Tibial nerve (tissue), 4 donors: ENCODE results near the gene CNGA1.

ENCODE experiments used
- EP300 ChIP-seq, 2 donors: sonication (generic); formaldehyde crosslinking; IDR thresholded peaks; one replicate each; pipeline ENCODE4 v1.6.1; 2017; ENCODE audit warnings: antibody characterized with exemption in 2 of 2, mild to moderate bottlenecking in 1 of 2
- POLR2A ChIP-seq, 2 donors: fragments of 450-650 bp; IDR thresholded peaks; one replicate each; pipeline ENCODE4 v1.6.1; 2017; ENCODE audit warnings: antibody characterized with exemption in 2 of 2, mild to moderate bottlenecking in 2 of 2, moderate library complexity in 2 of 2
- TF ChIP-seq, protein P1 (sequence below), 5 experiments: fragments of 200-600 bp in 3 of 5; fragments of 450-650 bp in 2 of 5; sonication (generic) in 3 of 5; IDR thresholded peaks; one replicate each; pipeline ENCODE4 v1.5.1; 2016 to 2019; ENCODE audit warnings: antibody characterized with exemption in 5 of 5, mild to moderate bottlenecking in 3 of 5, moderate library complexity in 2 of 5

DNA sequence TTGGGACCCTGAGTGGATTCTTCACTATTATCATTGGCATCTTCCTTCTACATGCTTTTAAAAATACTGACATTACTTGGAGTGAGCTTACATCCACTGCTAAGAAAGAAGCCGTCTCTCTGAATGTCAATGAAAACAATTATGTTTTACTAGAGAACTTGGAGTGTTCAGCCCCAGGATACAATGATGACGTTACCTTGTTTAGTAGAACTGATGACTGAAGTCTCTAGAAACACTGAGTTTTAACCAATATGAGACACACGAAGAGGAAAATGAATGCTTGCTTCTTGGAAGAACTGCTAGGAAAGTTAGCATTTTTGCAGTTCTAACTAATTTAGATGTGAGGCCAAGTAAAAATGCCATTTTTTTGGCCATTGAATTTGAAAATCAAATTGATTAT, 19.5 kb upstream of the CNGA1 start:
- TF ChIP-seq, protein P1, sequence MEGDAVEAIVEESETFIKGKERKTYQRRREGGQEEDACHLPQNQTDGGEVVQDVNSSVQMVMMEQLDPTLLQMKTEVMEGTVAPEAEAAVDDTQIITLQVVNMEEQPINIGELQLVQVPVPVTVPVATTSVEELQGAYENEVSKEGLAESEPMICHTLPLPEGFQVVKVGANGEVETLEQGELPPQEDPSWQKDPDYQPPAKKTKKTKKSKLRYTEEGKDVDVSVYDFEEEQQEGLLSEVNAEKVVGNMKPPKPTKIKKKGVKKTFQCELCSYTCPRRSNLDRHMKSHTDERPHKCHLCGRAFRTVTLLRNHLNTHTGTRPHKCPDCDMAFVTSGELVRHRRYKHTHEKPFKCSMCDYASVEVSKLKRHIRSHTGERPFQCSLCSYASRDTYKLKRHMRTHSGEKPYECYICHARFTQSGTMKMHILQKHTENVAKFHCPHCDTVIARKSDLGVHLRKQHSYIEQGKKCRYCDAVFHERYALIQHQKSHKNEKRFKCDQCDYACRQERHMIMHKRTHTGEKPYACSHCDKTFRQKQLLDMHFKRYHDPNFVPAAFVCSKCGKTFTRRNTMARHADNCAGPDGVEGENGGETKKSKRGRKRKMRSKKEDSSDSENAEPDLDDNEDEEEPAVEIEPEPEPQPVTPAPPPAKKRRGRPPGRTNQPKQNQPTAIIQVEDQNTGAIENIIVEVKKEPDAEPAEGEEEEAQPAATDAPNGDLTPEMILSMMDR (IDR thresholded peaks at IDR 0.05) = no peak
- TF ChIP-seq EP300 (IDR thresholded peaks at IDR 0.05) = no peak
- TF ChIP-seq POLR2A (IDR thresholded peaks at IDR 0.05) = no peak
